HEK293 (cell line): Measurements from ENCODE around the gene CBR1.

Source experiments
- CTCF ChIP-seq: fragments of 450-650 bp; formaldehyde crosslinking; IDR thresholded peaks from 2 replicates; pipeline ENCODE4 v1.5.1; 2016; ENCODE audit warnings: missing biosample characterization, missing genetic modification characterization
- OSR2 ChIP-seq: fragments of 450-650 bp; formaldehyde crosslinking; IDR thresholded peaks from 2 replicates; pipeline ENCODE4 v1.5.1; 2016; ENCODE audit warnings: missing biosample characterization, missing genetic modification characterization
- SP3 ChIP-seq: fragments of 450-650 bp; formaldehyde crosslinking; IDR thresholded peaks from 2 replicates; pipeline ENCODE4 v1.5.1; 2016; ENCODE audit warnings: missing biosample characterization, missing genetic modification characterization
- ZBTB10 ChIP-seq: fragments of 450-650 bp; formaldehyde crosslinking; IDR thresholded peaks from 2 replicates; pipeline ENCODE4 v1.5.1; 2016; ENCODE audit warnings: missing biosample characterization, missing genetic modification characterization
- ZBTB6 ChIP-seq: fragments of 450-650 bp; formaldehyde crosslinking; IDR thresholded peaks from 2 replicates; pipeline ENCODE4 v1.5.1; 2017; ENCODE audit warnings: missing biosample characterization, missing genetic modification characterization
- ZNF449 ChIP-seq: fragments of 450-650 bp; formaldehyde crosslinking; IDR thresholded peaks from 2 replicates; pipeline ENCODE4 v1.5.1; 2017; ENCODE audit warnings: missing biosample characterization, mild to moderate bottlenecking, missing genetic modification characterization, moderate library complexity

GRCh38 chr21:36082237-36082664 lies 12.4 kb downstream of the CBR1 start:
- TF ChIP-seq CTCF (tag by site-specific recombination) (no peak), ZBTB10 (tag by site-specific recombination) (no peak), ZBTB6 (tag by site-specific recombination) (no peak), SP3 (tag by site-specific recombination) (no peak), OSR2 (tag by site-specific recombination) (no peak), ZNF449 (tag by site-specific recombination) (no peak)
